Measurements from ENCODE around the gene UBE2L5. TPM values are rescaled to one million over a fixed set of nuclear protein-coding genes. Genes with fewer than 3 reads are reported as not detected.
A peak's percentile ranks its signal among the peaks of the same experiment; 100 is the strongest.

Gene UBE2L5
- total RNA-seq, 3 donors from 2014 or later: 0.98 to 1.3 TPM; not detected in 1

GRCh38 chr13:30412346-30412745, 9.9 kb upstream of the UBE2L5 start:
- no peaks in the 10 kb centered on the region for H3K27me3 ChIP-seq
- H3K27ac ChIP-seq: no peak overlapping the region
- H3K4me3 ChIP-seq: no peak overlapping the region
- TF ChIP-seq POLR2A (IDR thresholded peaks at IDR 0.05) (no peak), POLR2AphosphoS5 (IDR thresholded peaks at IDR 0.05) (no peak), CTCF (IDR thresholded peaks at IDR 0.05) (no peak)
- no peaks in the 10 kb centered on the region for H3K9me3 ChIP-seq
- no peak for DNase-seq (ENCODE audit: low spot score in 2 of 2)
- no peaks in the 10 kb centered on the region for H3K4me1 ChIP-seq
- intact Hi-C loops (cut with DNase I; ENCODE audit: low total_unique reads): no loop called here
- no peaks in the 10 kb centered on the region for H3K36me3 ChIP-seq

- no peak overlapping the region for H3K4me3 ChIP-seq
- H3K27ac ChIP-seq: no peak overlapping the region
- no peaks in the 10 kb centered on the region for H3K9me3 ChIP-seq
- no peaks in the 10 kb centered on the region for H3K4me1 ChIP-seq
- intact Hi-C loops (cut with DNase I; ENCODE audit: low total_unique reads): no loop called here
- no peaks in the 10 kb centered on the region for H3K27me3 ChIP-seq
- TF ChIP-seq POLR2A (IDR thresholded peaks at IDR 0.05) (no peak), CTCF (IDR thresholded peaks at IDR 0.05) (no peak), POLR2AphosphoS5 (IDR thresholded peaks at IDR 0.05) (no peak)
- H3K36me3 ChIP-seq: no peaks in the 10 kb centered on the region
- no peak for DNase-seq (ENCODE audit: low spot score in 2 of 2)
These were observed 8.5 kb upstream of the UBE2L5 start for GRCh38 chr13:30413842-30414241.

- H3K27ac ChIP-seq: no peak overlapping the region
- DNase-seq (ENCODE audit: low spot score in 2 of 2): no peak
- H3K4me1 ChIP-seq: no peaks in the 10 kb centered on the region
- H3K9me3 ChIP-seq: no peaks in the 10 kb centered on the region
- no peak overlapping the region for H3K4me3 ChIP-seq
- H3K36me3 ChIP-seq: no peaks in the 10 kb centered on the region
- no peak for TF ChIP-seq POLR2AphosphoS5 (IDR thresholded peaks at IDR 0.05)
- no peak for TF ChIP-seq POLR2A (IDR thresholded peaks at IDR 0.05)
- no peak for TF ChIP-seq CTCF (IDR thresholded peaks at IDR 0.05)
- intact Hi-C loops (cut with DNase I; ENCODE audit: low total_unique reads): no loop called here
- H3K27me3 ChIP-seq: no peaks in the 10 kb centered on the region
These were observed 6.8 kb upstream of the UBE2L5 start for GRCh38 chr13:30415430-30416030.

GRCh38 chr13:30416471-30416870, 5.8 kb upstream of the UBE2L5 start:
- no peak for DNase-seq (ENCODE audit: low spot score in 2 of 2)
- Histone ChIP-seq H3K27me3 (no peaks in the 10 kb centered on the region), H3K36me3 (no peaks in the 10 kb centered on the region), H3K4me1 (no peaks in the 10 kb centered on the region), H3K4me3 (no peak overlapping the region), H3K27ac (no peak overlapping the region), H3K9me3 (no peaks in the 10 kb centered on the region)
- intact Hi-C loops (cut with DNase I; ENCODE audit: low total_unique reads): no loop called here
- TF ChIP-seq POLR2AphosphoS5 (IDR thresholded peaks at IDR 0.05): no peak
- no peak for TF ChIP-seq CTCF (IDR thresholded peaks at IDR 0.05)
- TF ChIP-seq POLR2A (IDR thresholded peaks at IDR 0.05): no peak

GRCh38 chr13:30418075-30418716, 4.1 kb upstream of the UBE2L5 start:
- DNase-seq (ENCODE audit: low spot score in 2 of 2): no peak
- Histone ChIP-seq H3K36me3 (no peaks in the 10 kb centered on the region), H3K27me3 (no peaks in the 10 kb centered on the region), H3K4me1 (no peaks in the 10 kb centered on the region), H3K27ac (peak overlapping the region; percentile 65 to 95), H3K9me3 (no peaks in the 10 kb centered on the region), H3K4me3 (no peak overlapping the region)
- TF ChIP-seq POLR2A (IDR thresholded peaks at IDR 0.05) (no peak), POLR2AphosphoS5 (IDR thresholded peaks at IDR 0.05) (no peak), CTCF (IDR thresholded peaks at IDR 0.05) (no peak)
- intact Hi-C loops (cut with DNase I; ENCODE audit: low total_unique reads): no loop called here
